Ecto neural progenitor cell (in vitro differentiated cells): Measurements from ENCODE around the gene MAP10.

Source experiments
- DNase-seq: peaks from one replicate; pipeline ENCODE4 v3.0.0-alpha.2; 2018; ENCODE audit warnings: low spot score

MAP10 gene

GRCh38 chr1:232854798-232855159 lies 49.6 kb downstream of the MAP10 start:
- no peak for DNase-seq

- DNase-seq: no peak
Observed at GRCh38 chr1:232856541-232856940, 51.3 kb downstream of the MAP10 start.
